Superior temporal gyrus (tissue), 1 donor: ENCODE results near the gene HPRT1.

Source experiments
- DNase-seq: peaks from one replicate; pipeline ENCODE4 v3.0.0-alpha.2; 2016; ENCODE audit errors: extremely low spot score

Gene HPRT1

GRCh38 chrX:134543288-134543687, 83.3 kb downstream of the HPRT1 start:
- no peak for DNase-seq

DNA sequence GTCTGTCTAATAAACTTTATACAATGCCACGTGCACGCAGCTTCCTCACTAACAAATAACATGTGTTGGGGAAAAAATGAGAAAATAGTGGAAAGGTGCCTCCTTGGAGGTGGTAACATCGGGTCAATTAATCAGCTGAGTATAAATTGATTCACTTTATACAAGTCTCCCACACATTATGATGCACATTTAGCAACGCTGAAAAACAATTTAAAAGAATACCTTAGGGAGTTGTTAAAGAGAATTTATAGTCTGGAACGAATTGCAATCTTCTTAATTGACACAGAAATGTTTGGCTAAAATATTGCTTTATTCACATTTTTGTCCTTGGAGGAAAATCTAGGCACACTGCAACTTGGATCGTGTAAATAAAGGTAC, 84.2 kb downstream of the HPRT1 start:
- DNase-seq = no peak

DNA sequence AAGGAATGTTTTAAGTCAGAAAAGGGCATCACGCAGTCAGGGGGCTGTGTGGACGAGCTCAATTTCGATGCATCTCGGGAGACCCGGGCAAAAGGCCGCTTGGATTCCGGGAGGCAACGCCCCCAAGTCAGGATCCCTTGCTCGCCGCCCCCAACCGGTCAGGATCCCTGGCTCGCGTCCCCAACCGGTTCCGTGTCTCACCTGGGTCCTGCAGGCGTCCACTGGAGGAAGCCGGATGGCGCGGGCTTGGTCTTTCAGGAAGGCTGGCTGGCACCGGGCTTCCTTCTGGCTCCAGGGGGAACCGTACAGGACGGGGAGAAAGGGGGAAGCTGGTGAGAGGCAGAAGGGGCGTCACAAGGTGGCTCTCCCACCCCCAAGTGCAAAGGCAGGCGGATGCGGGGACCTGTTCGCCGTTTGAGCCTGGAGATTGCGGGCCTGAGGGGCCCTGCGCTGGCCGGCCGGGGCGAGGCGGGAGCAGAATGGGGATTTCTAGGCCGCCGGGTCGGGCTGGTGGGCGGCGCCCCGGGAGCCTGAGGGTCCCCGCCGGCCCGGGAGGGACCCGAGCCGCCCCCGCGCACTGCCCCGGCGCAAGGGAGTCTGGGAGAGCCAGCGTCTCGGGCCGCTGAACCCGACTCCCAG, 84.7 kb downstream of the HPRT1 start:
- no peak for DNase-seq

- DNase-seq = no peak
These were observed 85.5 kb downstream of the HPRT1 start for GRCh38 chrX:134545510-134545909.

DNA sequence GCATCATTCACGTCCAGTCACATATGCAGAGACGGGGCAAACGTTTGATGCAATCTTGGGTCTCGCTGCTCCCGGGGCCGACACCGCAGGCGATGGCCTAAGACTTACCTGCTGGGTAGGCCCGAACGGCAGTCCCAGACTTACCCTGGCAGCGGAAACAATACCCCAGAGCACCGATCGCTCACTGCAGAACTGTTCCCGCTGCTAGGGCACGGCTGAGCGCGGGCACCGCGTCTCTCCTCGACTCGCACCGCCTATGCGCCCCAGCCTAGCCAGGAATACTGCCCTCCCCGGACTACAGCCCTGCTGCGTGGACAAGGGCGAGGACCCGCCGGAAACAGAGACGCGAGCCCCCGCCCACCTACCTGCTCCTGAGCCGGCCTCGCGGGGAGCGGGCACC, 86.2 kb downstream of the HPRT1 start:
- DNase-seq = no peak

DNA sequence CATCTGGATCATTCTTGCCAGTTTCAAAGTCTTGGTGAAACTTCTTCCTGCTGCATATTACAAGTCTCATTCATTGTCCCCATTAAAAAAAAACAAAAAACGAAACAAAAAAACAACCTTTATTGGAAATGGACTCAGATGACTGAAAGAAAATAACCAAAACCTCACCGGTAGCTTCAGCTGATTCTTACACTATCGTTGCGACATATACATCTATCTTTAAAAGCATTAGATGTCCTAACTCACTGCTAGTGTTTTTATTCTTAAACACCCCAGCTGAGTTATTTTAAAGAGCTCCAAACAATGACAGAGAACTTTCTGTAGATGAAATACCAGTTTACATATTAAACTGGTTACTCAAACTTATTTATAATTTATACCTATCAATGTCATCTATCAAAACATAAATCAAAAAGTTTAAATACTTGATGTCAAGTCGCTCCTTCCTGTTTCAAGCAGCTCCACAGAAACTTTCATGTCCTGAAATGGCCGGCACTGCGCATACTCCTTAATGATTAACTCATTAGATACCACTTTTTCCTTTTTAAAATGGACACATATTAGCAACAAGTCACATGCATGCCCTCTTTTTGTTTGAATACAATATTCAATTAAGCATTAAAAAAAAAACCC, 87.2 kb downstream of the HPRT1 start:
- no peak for DNase-seq

DNA sequence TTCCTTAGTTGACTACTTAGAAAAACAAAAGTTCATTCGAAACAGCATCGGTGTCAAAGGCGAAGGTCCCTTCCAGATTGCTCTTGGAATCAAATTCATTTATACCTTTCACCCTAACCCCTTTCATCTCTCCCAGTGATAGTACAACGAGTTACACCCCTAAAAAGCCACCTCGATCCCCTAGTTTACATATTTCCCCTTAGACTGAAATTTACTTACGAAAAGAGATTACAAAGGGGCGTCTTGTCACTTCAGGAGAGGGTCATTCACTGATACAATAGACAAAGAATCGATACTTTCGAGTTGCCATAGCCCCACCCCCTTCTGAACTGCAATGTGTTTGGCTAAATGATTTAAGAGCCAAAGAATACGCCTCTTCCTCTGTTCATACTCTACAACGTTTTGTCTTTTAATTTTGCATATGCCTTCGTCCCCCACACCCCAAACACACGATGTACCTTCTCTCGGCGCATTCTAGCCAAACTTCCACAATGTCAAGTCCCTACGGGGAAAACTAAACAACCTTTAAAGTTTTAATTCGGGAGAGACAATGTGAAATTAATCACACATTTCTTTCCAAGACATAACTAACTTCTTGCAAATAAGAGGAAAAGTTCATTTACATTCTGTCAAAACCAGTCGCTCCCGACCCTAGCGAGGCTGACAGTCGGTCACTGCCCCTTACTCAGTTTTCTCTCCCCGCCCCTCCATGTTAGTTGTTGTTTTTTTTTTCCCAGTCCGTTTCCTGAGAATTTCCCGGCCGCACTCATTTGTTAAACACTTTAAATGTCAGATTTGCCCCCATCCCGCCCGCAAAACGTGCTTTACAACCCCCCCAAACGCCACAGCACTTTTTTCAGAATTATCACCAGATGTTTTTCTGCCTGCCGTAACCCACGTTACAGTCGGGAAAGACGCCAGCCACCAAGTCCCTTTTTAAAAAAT, 88.6 kb downstream of the HPRT1 start:
- DNase-seq = no peak
